HL-60 (cell line): ENCODE measurements around the gene CADM4.

ENCODE experiments used
- DNase-seq, 2 experiments: peaks; one replicate each; pipeline ENCODE4 v3.0.0-alpha.2; 2010 to 2020; ENCODE audit warnings: low read depth in 1 of 2, low spot score in 1 of 2
- H3K27ac ChIP-seq: fragments of 250-450 bp; sonication (Bioruptor Pico); replicated peaks from 2 replicates; pipeline ENCODE4 v1.5.1; 2020; ENCODE audit warnings: mild to moderate bottlenecking, moderate library complexity
- H3K27me3 ChIP-seq: fragments of 250-450 bp; sonication (Bioruptor Pico); 2 replicates; pipeline ENCODE4 v1.5.1; 2021; ENCODE audit warnings: mild to moderate bottlenecking, moderate library complexity; ENCODE audit not compliant: insufficient read depth, poor library complexity, severe bottlenecking
- H3K4me3 ChIP-seq: replicated peaks from 2 replicates; pipeline ENCODE4 v1.5.1; 2011; ENCODE audit warnings: mild to moderate bottlenecking, control low read depth, low read length; ENCODE audit not compliant: insufficient read depth
- GABPA ChIP-seq: IDR thresholded peaks from 2 replicates; pipeline ENCODE4 v1.6.1; 2012; ENCODE audit warnings: low read depth
- POLR2AphosphoS5 ChIP-seq: IDR thresholded peaks from 2 replicates; pipeline ENCODE4 v1.6.1; 2012; ENCODE audit warnings: low read depth
- REST ChIP-seq: IDR thresholded peaks from 2 replicates; pipeline ENCODE4 v1.6.1; 2012; ENCODE audit warnings: low read depth; ENCODE audit not compliant: insufficient replicate concordance
- SPI1 ChIP-seq: IDR thresholded peaks from 2 replicates; pipeline ENCODE4 v1.6.1; 2012; ENCODE audit warnings: low read depth, mild to moderate bottlenecking, borderline replicate concordance
- TF ChIP-seq, protein P1 (sequence below): IDR thresholded peaks from one replicate; pipeline ENCODE4 v1.5.1; 2011; ENCODE audit warnings: low read length, control low read depth, inconsistent platforms; ENCODE audit not compliant: insufficient read depth

Gene CADM4

DNA sequence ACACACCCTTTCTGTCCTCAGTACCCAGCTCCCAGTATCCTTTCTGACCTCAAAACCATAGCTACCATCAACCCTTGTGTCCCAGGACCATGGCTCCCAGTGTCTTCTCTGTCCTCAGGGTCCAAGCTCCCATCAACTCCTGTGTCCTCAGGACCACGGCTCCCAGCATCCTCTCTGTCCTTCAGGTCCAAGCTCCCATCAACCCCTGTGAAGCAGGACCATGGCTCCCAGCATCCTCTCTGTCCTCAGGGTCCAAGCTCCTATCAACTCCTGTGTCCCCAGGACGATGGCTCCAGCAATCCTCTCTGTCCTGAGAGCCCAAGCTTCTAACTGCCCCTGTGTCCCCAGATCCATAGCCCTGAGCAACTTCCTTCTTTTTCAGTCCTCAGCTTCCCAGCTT lies 1.7 kb upstream of the CADM4 start:
- Histone ChIP-seq H3K4me3 (no peak overlapping the region), H3K27me3 (peaks cover 28% of the 10 kb centered on the region), H3K27ac (no peak overlapping the region)
- no peak for TF ChIP-seq POLR2AphosphoS5
- TF ChIP-seq GABPA, result no peak
- no peak for TF ChIP-seq SPI1
- TF ChIP-seq, protein P1, sequence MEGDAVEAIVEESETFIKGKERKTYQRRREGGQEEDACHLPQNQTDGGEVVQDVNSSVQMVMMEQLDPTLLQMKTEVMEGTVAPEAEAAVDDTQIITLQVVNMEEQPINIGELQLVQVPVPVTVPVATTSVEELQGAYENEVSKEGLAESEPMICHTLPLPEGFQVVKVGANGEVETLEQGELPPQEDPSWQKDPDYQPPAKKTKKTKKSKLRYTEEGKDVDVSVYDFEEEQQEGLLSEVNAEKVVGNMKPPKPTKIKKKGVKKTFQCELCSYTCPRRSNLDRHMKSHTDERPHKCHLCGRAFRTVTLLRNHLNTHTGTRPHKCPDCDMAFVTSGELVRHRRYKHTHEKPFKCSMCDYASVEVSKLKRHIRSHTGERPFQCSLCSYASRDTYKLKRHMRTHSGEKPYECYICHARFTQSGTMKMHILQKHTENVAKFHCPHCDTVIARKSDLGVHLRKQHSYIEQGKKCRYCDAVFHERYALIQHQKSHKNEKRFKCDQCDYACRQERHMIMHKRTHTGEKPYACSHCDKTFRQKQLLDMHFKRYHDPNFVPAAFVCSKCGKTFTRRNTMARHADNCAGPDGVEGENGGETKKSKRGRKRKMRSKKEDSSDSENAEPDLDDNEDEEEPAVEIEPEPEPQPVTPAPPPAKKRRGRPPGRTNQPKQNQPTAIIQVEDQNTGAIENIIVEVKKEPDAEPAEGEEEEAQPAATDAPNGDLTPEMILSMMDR, result no peak
- no peak for TF ChIP-seq REST
- DNase-seq, result no peak

GRCh38 chr19:43640424-43640757 lies 741 bp upstream of the CADM4 start:
- TF ChIP-seq GABPA (no peak), SPI1 (no peak), POLR2AphosphoS5 (no peak), REST (no peak)
- TF ChIP-seq, protein P1, result no peak
- DNase-seq, result no peak
- peaks cover 28% of the 10 kb centered on the region for H3K27me3 ChIP-seq
- no peak overlapping the region for H3K27ac ChIP-seq
- no peak overlapping the region for H3K4me3 ChIP-seq

GRCh38 chr19:43638995-43639518 lies 593 bp downstream of the CADM4 start:
- no peak overlapping the region for H3K27ac ChIP-seq
- peaks cover 31% of the 10 kb centered on the region for H3K27me3 ChIP-seq
- TF ChIP-seq, protein P1, result no peak
- TF ChIP-seq SPI1 (no peak), REST (no peak), GABPA (no peak), POLR2AphosphoS5 (no peak)
- no peak overlapping the region for H3K4me3 ChIP-seq
- DNase-seq, result no peak
